GM23338 (cell line): Measurements from ENCODE around the gene MAP2K5. TPM values are rescaled to one million over a fixed set of nuclear protein-coding genes. Genes with fewer than 3 reads are reported as not detected.

Experiments used
- ATAC-seq: fragments of 200-7000 bp; cut with Tn5 transposase; 3 replicates; pipeline ENCODE4 v1.9.1; 2020
- DNase-seq: peaks from one replicate; pipeline ENCODE4 v3.0.0-alpha.2; 2015; ENCODE audit warnings: low spot score
- H2AFZ ChIP-seq: fragments of 200-600 bp; sonication (generic); 2 replicates; pipeline ENCODE4 v1.8.0; 2016; ENCODE audit warnings: antibody characterized with exemption, mild to moderate bottlenecking, moderate library complexity
- H3F3A ChIP-seq: fragments of 200-600 bp; sonication (generic); replicated peaks from 2 replicates; pipeline ENCODE4 v1.8.0; 2017; ENCODE audit warnings: antibody characterized with exemption, mixed run types, low read depth
- H3K27ac ChIP-seq: fragments of 200-600 bp; sonication (generic); 2 replicates; pipeline ENCODE4 v1.6.1; 2016; ENCODE audit warnings: low read depth
- H3K27me3 ChIP-seq: fragments of 200-600 bp; sonication (generic); 2 replicates; pipeline ENCODE4 v1.8.0; 2016; ENCODE audit warnings: mild to moderate bottlenecking, mixed run types, moderate library complexity; ENCODE audit not compliant: insufficient read depth
- H3K36me3 ChIP-seq: fragments of 200-600 bp; sonication (generic); 2 replicates; pipeline ENCODE4 v1.8.0; 2016; ENCODE audit warnings: mild to moderate bottlenecking; ENCODE audit not compliant: insufficient read depth
- H3K4me1 ChIP-seq: fragments of 200-600 bp; sonication (generic); 2 replicates; pipeline ENCODE4 v1.8.0; 2016; ENCODE audit warnings: mild to moderate bottlenecking, moderate library complexity; ENCODE audit not compliant: insufficient read depth
- H3K4me2 ChIP-seq: fragments of 200-600 bp; sonication (generic); 2 replicates; pipeline ENCODE4 v1.7.1; 2017; ENCODE audit warnings: mixed run types
- H3K4me3 ChIP-seq: fragments of 200-600 bp; sonication (generic); 2 replicates; pipeline ENCODE4 v1.6.1; 2016; ENCODE audit warnings: mixed run types
- H3K79me2 ChIP-seq: fragments of 200-600 bp; sonication (generic); replicated peaks from 2 replicates; pipeline ENCODE4 v1.8.0; 2017; ENCODE audit warnings: mild to moderate bottlenecking; ENCODE audit not compliant: insufficient read depth
- H3K9me2 ChIP-seq: fragments of 200-600 bp; sonication (generic); 2 replicates; pipeline ENCODE4 v1.8.0; 2017; ENCODE audit not compliant: insufficient read depth
- H4K20me1 ChIP-seq: fragments of 200-600 bp; sonication (generic); replicated peaks from 2 replicates; pipeline ENCODE4 v1.8.0; 2017; ENCODE audit warnings: mild to moderate bottlenecking; ENCODE audit not compliant: insufficient read depth
- H3K27ac Mint-ChIP-seq: 2 replicates; pipeline ENCODE4 v1.8.0; 2020; ENCODE audit warnings: inconsistent platforms, mild to moderate bottlenecking, moderate library complexity, mixed read lengths
- H3K27me3 Mint-ChIP-seq: 3 replicates; pipeline ENCODE4 v1.8.0; 2022; ENCODE audit warnings: low read depth, mild to moderate bottlenecking, moderate library complexity, mixed read lengths, inconsistent platforms; ENCODE audit not compliant: insufficient read depth, poor library complexity
- H3K36me3 Mint-ChIP-seq: 3 replicates; pipeline ENCODE4 v1.8.0; 2021; ENCODE audit warnings: low read depth, mild to moderate bottlenecking, inconsistent platforms, moderate library complexity, mixed read lengths
- H3K4me1 Mint-ChIP-seq: 3 replicates; pipeline ENCODE4 v1.8.0; 2020; ENCODE audit warnings: mild to moderate bottlenecking, inconsistent platforms, mixed read lengths
- H3K4me3 Mint-ChIP-seq: 3 replicates; pipeline ENCODE4 v1.8.0; 2021; ENCODE audit warnings: moderate library complexity, mild to moderate bottlenecking, inconsistent platforms, mixed read lengths
- H3K9me3 Mint-ChIP-seq: 3 replicates; pipeline ENCODE4 v1.8.0; 2020; ENCODE audit warnings: moderate library complexity, mild to moderate bottlenecking, inconsistent platforms, mixed read lengths
- CREB1 ChIP-seq: fragments of 250-450 bp; sonication (Bioruptor Pico); IDR thresholded peaks from 2 replicates; pipeline ENCODE4 v1.5.0; 2020; ENCODE audit warnings: low read depth, mild to moderate bottlenecking, moderate library complexity
- ETS1 ChIP-seq: IDR thresholded peaks from 2 replicates; pipeline ENCODE4 v1.6.1; 2016; ENCODE audit warnings: antibody characterized with exemption
- EZH2 ChIP-seq: fragments of 200-600 bp; sonication (generic); IDR thresholded peaks from one replicate; pipeline ENCODE4 v1.8.0; 2017; ENCODE audit warnings: antibody characterized with exemption, mild to moderate bottlenecking, low read depth; ENCODE audit not compliant: unreplicated experiment
- JUNB ChIP-seq: IDR thresholded peaks from one replicate; pipeline ENCODE4 v1.6.1; 2016; ENCODE audit warnings: antibody characterized with exemption; ENCODE audit not compliant: unreplicated experiment
- NANOG ChIP-seq: IDR thresholded peaks from 2 replicates; pipeline ENCODE4 v1.6.1; 2016; ENCODE audit warnings: antibody characterized with exemption, borderline replicate concordance
- REST ChIP-seq: IDR thresholded peaks from one replicate; pipeline ENCODE4 v1.6.1; 2018; ENCODE audit warnings: antibody characterized with exemption; ENCODE audit not compliant: unreplicated experiment
- ZNF331 ChIP-seq: fragments of 250-450 bp; sonication (Bioruptor Pico); IDR thresholded peaks from 2 replicates; pipeline ENCODE4 v1.5.0; 2020; ENCODE audit warnings: low read depth, mild to moderate bottlenecking, moderate library complexity
- ZNF462 ChIP-seq: fragments of 250-450 bp; sonication (Bioruptor Pico); IDR thresholded peaks from 2 replicates; pipeline ENCODE4 v1.5.0; 2020; ENCODE audit warnings: mild to moderate bottlenecking, moderate library complexity
- polyA plus RNA-seq: library from polyadenylated mRNA; unstranded; fragments of >200 nt; fragmentation: Nextera tagmentation; extraction: Ambion mirVana; gene quantifications from 2 replicates; pipeline ENCODE4 v1.2.1, GENCODE V29; 2016
- total RNA-seq: library from RNA; depleted of rRNA; stranded (reverse); fragments of >200 nt; shearing (Covaris generic); gene quantifications from 2 replicates; pipeline ENCODE4 v1.2.3, GENCODE V29; 2014

Gene MAP2K5
- total and polyA plus RNA-seq, 2 experiments from 2014 or later = 6.5 to 13.6 TPM

- no peaks in the 10 kb centered on the region for H3K4me1 ChIP-seq
- no peaks in the 10 kb centered on the region for H3K9me2 ChIP-seq
- DNase-seq (no peak), ATAC-seq (no peak)
- Mint-ChIP-seq H3K27me3 (no peaks in the 10 kb centered on the region), H3K9me3 (no peaks in the 10 kb centered on the region), H3K4me3 (no peak overlapping the region), H3K27ac (no peak overlapping the region), H3K4me1 (peaks cover 4% of the 10 kb centered on the region; the same call in 2 of the 3 replicates), H3K36me3 (no peaks in the 10 kb centered on the region)
- H3K27ac ChIP-seq = no peak overlapping the region
- H2AFZ ChIP-seq = no peak overlapping the region
- no peaks in the 10 kb centered on the region for H3F3A ChIP-seq
- H3K4me2 ChIP-seq = no peak overlapping the region
- H3K27me3 ChIP-seq = no peaks in the 10 kb centered on the region
- no peaks in the 10 kb centered on the region for H3K79me2 ChIP-seq
- H3K4me3 ChIP-seq = no peak overlapping the region
- no peak for TF ChIP-seq ETS1
- no peak for TF ChIP-seq REST
- TF ChIP-seq NANOG = no peak
- TF ChIP-seq CREB1 = no peak
- no peak for TF ChIP-seq EZH2
- TF ChIP-seq JUNB = no peak
- no peak for TF ChIP-seq ZNF462
- TF ChIP-seq ZNF331 (CRISPR knock-in tag) = no peak
- H4K20me1 ChIP-seq = no peaks in the 10 kb centered on the region
- H3K36me3 ChIP-seq = no peaks in the 10 kb centered on the region
Observed at GRCh38 chr15:67720556-67721175, 178.2 kb downstream of the MAP2K5 start.
